Chondrocyte (in vitro differentiated cells): ENCODE measurements around the gene GJD2. TPM values are rescaled to one million over a fixed set of nuclear protein-coding genes. Genes with fewer than 3 reads are reported as not detected.

Experiments used
- DNase-seq: peaks from one replicate; pipeline ENCODE4 v3.0.0; 2021; ENCODE audit warnings: mixed read lengths, low spot score
- H3K27ac Mint-ChIP-seq: one replicate; pipeline ENCODE4 v1.8.0; 2021; ENCODE audit warnings: mild to moderate bottlenecking, moderate library complexity, mixed read lengths; ENCODE audit not compliant: unreplicated experiment
- H3K27me3 Mint-ChIP-seq: 2 replicates; pipeline ENCODE4 v1.8.0; 2021; ENCODE audit warnings: low read depth, mixed read lengths
- H3K36me3 Mint-ChIP-seq: 2 replicates; pipeline ENCODE4 v1.8.0; 2021; ENCODE audit warnings: low read depth, mixed read lengths
- H3K4me1 Mint-ChIP-seq: 2 replicates; pipeline ENCODE4 v1.8.0; 2021; ENCODE audit warnings: low read depth, mild to moderate bottlenecking, mixed read lengths
- H3K4me3 Mint-ChIP-seq: one replicate; pipeline ENCODE4 v1.8.0; 2021; ENCODE audit warnings: mild to moderate bottlenecking, moderate library complexity, mixed read lengths; ENCODE audit not compliant: unreplicated experiment
- H3K9me3 Mint-ChIP-seq: 2 replicates; pipeline ENCODE4 v1.8.0; 2021; ENCODE audit warnings: low read depth, mixed read lengths
- total RNA-seq: library from RNA; stranded (reverse); gene quantifications from 3 replicates; pipeline ENCODE4 v1.2.1, GENCODE V29; 2021
- TF ChIP-seq, protein P1 (sequence below): fragments of 200-600 bp; sonication (generic); IDR thresholded peaks from 2 replicates; pipeline ENCODE4 v1.5.0; 2021; ENCODE audit warnings: antibody characterized with exemption, mild to moderate bottlenecking, moderate library complexity

GJD2 gene
- total RNA-seq, 1 donor from 2014 or later: not detected

DNA sequence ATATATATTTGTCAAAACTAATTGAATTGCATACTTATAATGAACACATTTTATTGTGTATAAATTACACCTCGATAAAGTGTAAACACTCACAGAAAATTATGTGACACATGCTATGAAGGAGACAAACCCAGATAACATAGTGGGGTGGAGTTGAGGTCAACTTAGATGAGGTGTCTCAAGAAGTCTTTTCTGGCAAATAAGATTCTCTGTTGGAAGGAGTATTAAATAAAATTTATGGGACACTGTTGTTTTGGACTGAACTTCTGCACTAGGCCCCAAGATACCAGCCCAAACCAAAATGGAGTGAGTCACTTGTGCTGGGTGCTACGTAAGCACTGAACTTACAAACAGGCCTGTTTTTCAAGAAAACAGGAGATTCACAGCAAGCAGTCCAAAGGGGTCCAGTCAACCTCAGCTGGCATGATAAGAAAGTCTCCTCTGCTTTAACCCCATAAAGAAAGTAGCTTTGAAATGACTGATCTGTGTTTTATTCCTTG, 21.9 kb upstream of the GJD2 start:
- no peak overlapping the region for H3K4me3 Mint-ChIP-seq
- H3K36me3 Mint-ChIP-seq: no peaks in the 10 kb centered on the region
- DNase-seq: no peak
- no peaks in the 10 kb centered on the region for H3K4me1 Mint-ChIP-seq
- peaks cover 37% of the 10 kb centered on the region for H3K27me3 Mint-ChIP-seq
- TF ChIP-seq, protein P1, sequence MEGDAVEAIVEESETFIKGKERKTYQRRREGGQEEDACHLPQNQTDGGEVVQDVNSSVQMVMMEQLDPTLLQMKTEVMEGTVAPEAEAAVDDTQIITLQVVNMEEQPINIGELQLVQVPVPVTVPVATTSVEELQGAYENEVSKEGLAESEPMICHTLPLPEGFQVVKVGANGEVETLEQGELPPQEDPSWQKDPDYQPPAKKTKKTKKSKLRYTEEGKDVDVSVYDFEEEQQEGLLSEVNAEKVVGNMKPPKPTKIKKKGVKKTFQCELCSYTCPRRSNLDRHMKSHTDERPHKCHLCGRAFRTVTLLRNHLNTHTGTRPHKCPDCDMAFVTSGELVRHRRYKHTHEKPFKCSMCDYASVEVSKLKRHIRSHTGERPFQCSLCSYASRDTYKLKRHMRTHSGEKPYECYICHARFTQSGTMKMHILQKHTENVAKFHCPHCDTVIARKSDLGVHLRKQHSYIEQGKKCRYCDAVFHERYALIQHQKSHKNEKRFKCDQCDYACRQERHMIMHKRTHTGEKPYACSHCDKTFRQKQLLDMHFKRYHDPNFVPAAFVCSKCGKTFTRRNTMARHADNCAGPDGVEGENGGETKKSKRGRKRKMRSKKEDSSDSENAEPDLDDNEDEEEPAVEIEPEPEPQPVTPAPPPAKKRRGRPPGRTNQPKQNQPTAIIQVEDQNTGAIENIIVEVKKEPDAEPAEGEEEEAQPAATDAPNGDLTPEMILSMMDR: no peak
- H3K27ac Mint-ChIP-seq: no peak overlapping the region
- H3K9me3 Mint-ChIP-seq: peaks cover 14% of the 10 kb centered on the region

DNA sequence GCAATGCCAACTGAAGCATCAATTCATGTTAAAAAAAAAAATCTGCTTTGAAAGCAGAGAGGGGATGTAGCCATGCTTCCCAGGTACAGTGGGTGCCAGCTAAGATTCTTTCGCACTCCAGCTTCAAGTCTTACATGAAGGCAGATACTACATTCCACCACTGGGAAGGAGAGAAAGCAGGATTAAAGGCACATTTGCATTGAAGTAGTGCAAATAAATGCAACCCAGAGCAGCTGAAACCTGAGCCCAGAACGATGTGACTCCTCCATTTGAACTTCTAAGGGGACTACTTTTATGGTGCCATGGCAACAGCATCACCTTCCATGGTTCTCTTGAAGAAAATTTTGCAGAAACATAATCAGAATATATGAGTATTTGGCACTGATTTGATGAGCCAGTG, 19.1 kb upstream of the GJD2 start:
- no peaks in the 10 kb centered on the region for H3K9me3 Mint-ChIP-seq
- peaks cover 51% of the 10 kb centered on the region for H3K27me3 Mint-ChIP-seq
- H3K4me1 Mint-ChIP-seq: no peaks in the 10 kb centered on the region
- TF ChIP-seq, protein P1: no peak
- H3K27ac Mint-ChIP-seq: no peak overlapping the region
- H3K4me3 Mint-ChIP-seq: no peak overlapping the region
- DNase-seq: no peak
- H3K36me3 Mint-ChIP-seq: no peaks in the 10 kb centered on the region

- Mint-ChIP-seq H3K4me1 (no peaks in the 10 kb centered on the region), H3K36me3 (no peaks in the 10 kb centered on the region), H3K4me3 (no peak overlapping the region), H3K27me3 (peaks cover 51% of the 10 kb centered on the region), H3K27ac (no peak overlapping the region), H3K9me3 (no peaks in the 10 kb centered on the region)
- no peak for DNase-seq
- TF ChIP-seq, protein P1: no peak
Observed at GRCh38 chr15:34773013-34773412, 18.2 kb upstream of the GJD2 start.

DNA sequence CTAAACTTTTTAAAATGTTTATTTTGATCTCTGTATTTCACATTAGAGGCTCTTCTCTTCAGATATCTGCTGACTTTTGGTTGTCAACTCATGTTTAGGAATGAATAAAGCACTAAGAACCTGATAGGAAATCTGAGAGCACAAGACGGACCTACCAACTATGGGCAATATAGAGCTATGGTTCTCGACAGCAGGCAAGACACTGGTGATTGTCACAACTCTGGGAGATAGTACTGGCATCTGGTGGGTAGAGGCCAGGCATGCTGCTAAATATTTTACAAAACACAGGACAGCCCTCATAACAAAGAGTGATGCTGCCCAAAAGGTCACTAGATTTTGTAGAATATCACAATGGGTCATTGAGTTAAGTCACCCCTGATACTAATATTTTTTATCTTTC, 17.5 kb upstream of the GJD2 start:
- Mint-ChIP-seq H3K9me3 (no peaks in the 10 kb centered on the region), H3K4me1 (no peaks in the 10 kb centered on the region), H3K4me3 (no peak overlapping the region), H3K27me3 (peaks cover 51% of the 10 kb centered on the region), H3K36me3 (no peaks in the 10 kb centered on the region), H3K27ac (no peak overlapping the region)
- no peak for DNase-seq
- TF ChIP-seq, protein P1: no peak

DNA sequence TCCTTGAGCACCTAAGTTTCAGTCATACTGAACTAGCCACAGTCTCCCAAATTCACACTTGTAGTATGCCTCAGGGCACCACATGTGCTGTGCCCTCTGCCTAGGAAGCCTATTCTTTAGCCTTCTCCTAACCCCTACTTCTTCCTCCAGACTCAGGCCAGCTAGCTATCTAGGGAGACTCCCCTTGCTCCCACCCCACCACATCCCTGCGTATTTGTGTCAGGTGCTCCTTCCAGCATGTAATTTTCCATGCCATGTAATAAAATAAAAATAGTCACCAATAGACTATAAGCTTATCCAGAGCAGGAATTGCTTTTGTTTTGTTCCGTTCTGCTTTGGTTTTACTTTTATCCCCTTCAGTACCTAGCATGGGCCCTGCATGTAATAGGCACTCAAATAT, 14.9 kb upstream of the GJD2 start:
- DNase-seq: no peak
- Mint-ChIP-seq H3K36me3 (no peaks in the 10 kb centered on the region), H3K27me3 (peaks cover 40% of the 10 kb centered on the region), H3K4me1 (no peaks in the 10 kb centered on the region), H3K4me3 (no peak overlapping the region), H3K27ac (no peak overlapping the region), H3K9me3 (no peaks in the 10 kb centered on the region)
- TF ChIP-seq, protein P1: no peak
